Esophagus squamous epithelium (tissue), 5 donors: Measurements from ENCODE around the gene LZTR1. TPM values are rescaled to one million over a fixed set of nuclear protein-coding genes. Genes with fewer than 3 reads are reported as not detected.
A peak's percentile ranks its signal among the peaks of the same experiment; 100 is the strongest.

Source experiments
- DNase-seq: peaks from one replicate; lab custom pipeline; 2025; lab: John Stamatoyannopoulos, UW
- H3K27ac ChIP-seq, 4 donors: fragments of 200-600 bp; sonication (generic); one replicate each; pipeline ENCODE4 v1.5.1; 2016 to 2019; ENCODE audit warnings: mild to moderate bottlenecking in 1 of 4
- H3K27me3 ChIP-seq, 4 donors: fragments of 200-600 bp; sonication (generic); 1 replicate in 3 of 4; 2 replicates in 1 of 4; pipeline versions ENCODE4 v1.5.1 to v1.6.0; 2017 to 2021; ENCODE audit warnings: antibody characterized with exemption in 1 of 4
- H3K36me3 ChIP-seq, 3 donors: fragments of 200-600 bp; sonication (generic); one replicate each; pipeline ENCODE4 v1.5.1; 2016 to 2019
- H3K4me1 ChIP-seq, 3 donors: fragments of 200-600 bp; sonication (generic); one replicate each; pipeline ENCODE4 v1.5.1; 2017 to 2019
- H3K4me3 ChIP-seq, 4 donors: fragments of 200-600 bp; sonication (generic); 1 replicate in 3 of 4; 2 replicates in 1 of 4; pipeline ENCODE4 v1.5.1; 2016 to 2019; ENCODE audit warnings: mild to moderate bottlenecking in 2 of 4, moderate library complexity in 1 of 4
- H3K9me3 ChIP-seq, 3 donors: fragments of 200-600 bp; sonication (generic); one replicate each; pipeline ENCODE4 v1.5.1; 2016 to 2019
- POLR2A ChIP-seq, 4 donors: fragments of 450-650 bp; IDR thresholded peaks; one replicate each; pipeline ENCODE4 v1.6.1; 2017; ENCODE audit warnings: antibody characterized with exemption in 4 of 4, mild to moderate bottlenecking in 4 of 4, moderate library complexity in 3 of 4
- WGBS, 2 donors: methylation state at CpG; one replicate each; pipeline ENCODE4 v1.1.5; 2018; 5-methylcytosine and 5-hydroxymethylcytosine counted together
- intact Hi-C: fragments of 100-400 bp; cut with DNase I; formaldehyde crosslinking; loops from one replicate; pipeline ENCODE4 v1.15.0; 2022
- total RNA-seq, 4 donors: library from RNA; depleted of rRNA; stranded (reverse); fragments of >200 nt; gene quantifications; one replicate each; pipeline ENCODE4 v1.1.0, GENCODE V29; 2016
- TF ChIP-seq, protein P1 (sequence below), 6 experiments: fragments of 450-650 bp in 4 of 6; fragments of 200-600 bp in 2 of 6; sonication (generic) in 2 of 6; IDR thresholded peaks; one replicate each; pipeline ENCODE4 v1.5.1; 2016 to 2019; ENCODE audit warnings: antibody characterized with exemption in 6 of 6, mild to moderate bottlenecking in 4 of 6, moderate library complexity in 4 of 6
- donor health status: DM: yes; HTN: yes; CAD: no.

LZTR1 gene
- total RNA-seq, 4 donors from 2014 or later: 15.3 to 44.4 (median 25.5) TPM

DNA sequence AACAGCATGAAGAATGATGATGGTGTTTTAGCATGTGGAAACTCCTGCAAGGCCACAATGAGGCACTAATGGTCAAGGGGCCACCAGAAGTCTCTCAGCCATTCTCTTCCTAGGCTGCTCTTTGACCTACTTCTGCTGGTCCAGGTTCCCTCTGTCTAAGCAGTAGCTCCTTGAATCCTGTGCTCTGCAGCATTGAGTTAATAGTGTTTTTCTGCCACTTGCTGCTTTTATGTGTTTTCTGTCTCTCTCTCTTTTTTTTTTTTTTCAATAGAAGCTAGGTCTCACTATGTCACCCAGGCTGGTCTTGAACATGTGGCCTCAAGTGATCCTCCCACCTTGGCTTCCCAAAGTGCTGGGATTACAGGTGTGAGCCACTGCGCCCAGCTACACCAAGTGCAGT is 35.1 kb upstream of the LZTR1 start:
- intact Hi-C loops: no loop called here
- Histone ChIP-seq H3K9me3 (no peaks in the 10 kb centered on the region), H3K36me3 (peaks cover 0 to 54% (median 8%) of the 10 kb centered on the region in 3 donors), H3K4me1 (peaks cover 0 to 86% (median 15%) of the 10 kb centered on the region in 3 donors), H3K4me3 (no peak overlapping the region), H3K27ac (no peak overlapping the region), H3K27me3 (no peaks in the 10 kb centered on the region)
- no peak for DNase-seq
- no peak for TF ChIP-seq POLR2A (IDR thresholded peaks at IDR 0.05)
- TF ChIP-seq, protein P1, sequence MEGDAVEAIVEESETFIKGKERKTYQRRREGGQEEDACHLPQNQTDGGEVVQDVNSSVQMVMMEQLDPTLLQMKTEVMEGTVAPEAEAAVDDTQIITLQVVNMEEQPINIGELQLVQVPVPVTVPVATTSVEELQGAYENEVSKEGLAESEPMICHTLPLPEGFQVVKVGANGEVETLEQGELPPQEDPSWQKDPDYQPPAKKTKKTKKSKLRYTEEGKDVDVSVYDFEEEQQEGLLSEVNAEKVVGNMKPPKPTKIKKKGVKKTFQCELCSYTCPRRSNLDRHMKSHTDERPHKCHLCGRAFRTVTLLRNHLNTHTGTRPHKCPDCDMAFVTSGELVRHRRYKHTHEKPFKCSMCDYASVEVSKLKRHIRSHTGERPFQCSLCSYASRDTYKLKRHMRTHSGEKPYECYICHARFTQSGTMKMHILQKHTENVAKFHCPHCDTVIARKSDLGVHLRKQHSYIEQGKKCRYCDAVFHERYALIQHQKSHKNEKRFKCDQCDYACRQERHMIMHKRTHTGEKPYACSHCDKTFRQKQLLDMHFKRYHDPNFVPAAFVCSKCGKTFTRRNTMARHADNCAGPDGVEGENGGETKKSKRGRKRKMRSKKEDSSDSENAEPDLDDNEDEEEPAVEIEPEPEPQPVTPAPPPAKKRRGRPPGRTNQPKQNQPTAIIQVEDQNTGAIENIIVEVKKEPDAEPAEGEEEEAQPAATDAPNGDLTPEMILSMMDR (IDR thresholded peaks at IDR 0.05): no peak
- 86% methylated on average over 1 of the region's 1 CpG; no CpG with 5 or more reads in 1 of the 2 donors for WGBS, 2 donors

DNA sequence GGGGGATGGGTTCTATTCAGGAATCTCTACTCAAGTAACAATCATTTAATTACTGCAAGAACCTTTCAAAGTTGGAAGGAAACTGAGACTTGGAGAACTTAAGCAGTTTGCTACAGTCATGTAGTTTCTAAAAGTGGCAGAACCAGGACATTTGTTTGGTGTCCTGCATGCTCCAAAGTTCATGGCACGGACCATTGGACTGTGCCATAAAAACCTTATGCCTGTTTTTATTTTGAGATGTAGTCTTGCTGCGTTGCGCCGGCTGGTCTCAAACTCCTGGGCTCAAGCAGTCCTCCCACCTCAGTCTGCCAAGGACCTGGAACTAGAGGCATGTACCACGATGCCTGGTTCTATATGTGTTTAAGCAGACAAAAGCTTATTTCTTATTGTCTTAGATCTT is 33.6 kb upstream of the LZTR1 start:
- Histone ChIP-seq H3K27ac (no peak overlapping the region), H3K27me3 (no peaks in the 10 kb centered on the region), H3K4me1 (peaks cover 0 to 88% (median 28%) of the 10 kb centered on the region in 3 donors), H3K9me3 (no peaks in the 10 kb centered on the region), H3K36me3 (peaks cover 0 to 65% (median 18%) of the 10 kb centered on the region in 3 donors), H3K4me3 (no peak overlapping the region)
- DNase-seq: no peak
- intact Hi-C loops: no loop called here
- WGBS, 2 donors: 69 to 75% methylated on average over 5 of the region's 5 CpGs
- TF ChIP-seq, protein P1 (IDR thresholded peaks at IDR 0.05): no peak
- TF ChIP-seq POLR2A (IDR thresholded peaks at IDR 0.05): no peak

DNA sequence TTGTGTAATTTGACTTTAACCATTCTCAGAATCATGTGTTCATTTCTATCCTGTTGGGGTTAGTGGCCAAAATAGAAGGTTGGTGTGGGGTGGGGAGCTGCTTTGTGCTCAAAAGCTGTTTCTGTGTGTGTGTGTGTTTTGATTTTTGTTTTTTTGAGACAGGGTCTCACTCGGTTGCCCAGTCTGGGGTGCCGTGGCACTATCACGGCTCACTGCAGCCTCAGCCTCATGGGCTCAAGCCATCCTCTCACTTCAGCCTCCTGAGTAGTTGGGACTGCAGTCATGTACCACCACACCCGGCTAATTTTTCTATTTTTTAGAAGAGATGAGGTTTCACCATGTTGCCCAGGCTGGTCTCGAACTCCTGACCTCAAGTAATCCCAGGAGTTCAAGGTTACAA is 33.1 kb upstream of the LZTR1 start:
- no peak for DNase-seq
- H3K9me3 ChIP-seq: no peaks in the 10 kb centered on the region
- no peak overlapping the region for H3K27ac ChIP-seq
- peaks cover 0 to 70% (median 18%) of the 10 kb centered on the region in 3 donors for H3K36me3 ChIP-seq
- no peaks in the 10 kb centered on the region for H3K27me3 ChIP-seq
- intact Hi-C loops: no loop called here
- H3K4me3 ChIP-seq: no peak overlapping the region
- TF ChIP-seq, protein P1 (IDR thresholded peaks at IDR 0.05): no peak
- no peak for TF ChIP-seq POLR2A (IDR thresholded peaks at IDR 0.05)
- WGBS, 2 donors: 90 to 97% methylated on average over 4 to 5 of the region's 5 CpGs
- peaks cover 0 to 89% (median 30%) of the 10 kb centered on the region in 3 donors for H3K4me1 ChIP-seq

DNA sequence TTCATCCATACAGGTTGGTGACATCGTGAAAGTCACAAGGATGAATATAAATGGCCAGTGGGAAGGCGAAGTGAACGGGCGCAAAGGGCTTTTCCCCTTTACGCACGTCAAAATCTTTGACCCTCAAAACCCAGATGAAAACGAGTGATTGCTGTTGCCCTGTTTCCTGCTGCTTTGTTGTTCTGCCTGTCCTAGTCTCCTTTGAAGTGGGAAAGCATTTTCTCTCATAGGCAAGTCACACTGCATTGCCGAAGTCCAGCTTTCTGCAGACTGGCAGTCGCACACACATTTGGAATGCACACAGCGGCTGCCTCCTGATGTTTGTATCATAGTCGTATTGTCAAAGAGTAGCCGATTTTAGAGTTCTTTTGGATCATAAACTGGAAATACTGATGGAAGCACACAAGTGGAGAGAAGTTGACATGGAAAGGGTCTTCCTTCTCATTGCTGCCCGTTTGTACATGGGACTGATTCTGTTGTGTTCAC is 32.4 kb upstream of the LZTR1 start:
- WGBS, 2 donors: 82 to 86% methylated on average over 13 of the region's 13 CpGs
- Histone ChIP-seq H3K4me1 (peaks cover 0 to 89% (median 33%) of the 10 kb centered on the region in 3 donors), H3K9me3 (no peaks in the 10 kb centered on the region), H3K27me3 (no peaks in the 10 kb centered on the region), H3K27ac (peak overlapping the region in 2 of 4 donors; percentile 57 to 88), H3K4me3 (no peak overlapping the region), H3K36me3 (peaks cover 0 to 65% (median 18%) of the 10 kb centered on the region in 3 donors)
- intact Hi-C loops: no loop called here
- no peak for DNase-seq
- TF ChIP-seq, protein P1 (IDR thresholded peaks at IDR 0.05): no peak
- no peak for TF ChIP-seq POLR2A (IDR thresholded peaks at IDR 0.05)

DNA sequence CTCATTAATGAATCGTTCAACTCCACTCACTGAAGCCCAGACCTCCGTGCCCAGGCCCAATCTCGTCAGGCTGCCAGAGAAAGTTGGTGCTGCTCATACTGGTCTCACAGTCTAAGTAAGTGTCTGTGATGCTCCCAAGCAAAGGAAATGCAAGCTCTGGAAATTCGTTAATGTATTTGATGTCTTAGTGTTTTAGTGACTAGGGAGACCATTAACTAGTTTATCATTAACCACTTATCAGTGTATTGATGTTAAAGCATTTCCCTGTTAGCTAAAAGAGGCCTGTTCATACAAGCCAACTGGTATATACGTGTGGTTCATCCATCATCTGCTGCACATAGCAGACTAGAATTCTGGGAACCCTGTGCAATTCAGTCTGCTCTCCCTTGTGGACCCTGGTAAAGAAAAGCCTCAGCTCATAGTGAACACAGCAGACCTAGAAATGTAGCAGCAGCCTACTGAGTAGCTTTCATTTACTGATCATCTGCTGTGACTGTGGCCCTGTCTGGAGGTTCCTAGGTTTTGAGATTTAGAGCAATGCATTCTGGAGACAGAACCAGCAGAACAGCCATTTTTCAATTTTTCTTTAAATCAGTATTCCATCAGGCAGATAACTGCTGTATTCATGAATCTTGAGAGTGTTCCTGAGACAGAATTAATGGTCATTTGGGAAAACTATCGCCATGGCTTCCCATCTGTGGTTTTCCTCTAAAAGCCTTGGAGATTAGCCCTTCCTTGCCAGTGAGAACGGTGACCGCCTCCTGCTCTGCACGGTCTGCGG is 30.8 kb upstream of the LZTR1 start:
- Histone ChIP-seq H3K9me3 (no peaks in the 10 kb centered on the region), H3K4me1 (peaks cover 6 to 89% (median 35%) of the 10 kb centered on the region in 3 donors), H3K4me3 (no peak overlapping the region), H3K36me3 (peaks cover 0 to 55% (median 18%) of the 10 kb centered on the region in 3 donors), H3K27me3 (no peaks in the 10 kb centered on the region), H3K27ac (peak overlapping the region; percentile 55 to 88 (median 70))
- DNase-seq: no peak
- intact Hi-C loops: no loop called here
- 64 to 65% methylated on average over 10 of the region's 10 CpGs for WGBS, 2 donors
- TF ChIP-seq, protein P1 (IDR thresholded peaks at IDR 0.05): no peak
- no peak for TF ChIP-seq POLR2A (IDR thresholded peaks at IDR 0.05)
